ENCODE measurements around the gene C1orf167. TPM values are rescaled to one million over a fixed set of nuclear protein-coding genes. Genes with fewer than 3 reads are reported as not detected.

C1orf167 gene
- total and polyA plus RNA-seq, 2 of the 8 experiments (the other 6 are each of a cell fraction or from before 2014, with no cell fraction given): 0.70 to 1.3 TPM

DNA sequence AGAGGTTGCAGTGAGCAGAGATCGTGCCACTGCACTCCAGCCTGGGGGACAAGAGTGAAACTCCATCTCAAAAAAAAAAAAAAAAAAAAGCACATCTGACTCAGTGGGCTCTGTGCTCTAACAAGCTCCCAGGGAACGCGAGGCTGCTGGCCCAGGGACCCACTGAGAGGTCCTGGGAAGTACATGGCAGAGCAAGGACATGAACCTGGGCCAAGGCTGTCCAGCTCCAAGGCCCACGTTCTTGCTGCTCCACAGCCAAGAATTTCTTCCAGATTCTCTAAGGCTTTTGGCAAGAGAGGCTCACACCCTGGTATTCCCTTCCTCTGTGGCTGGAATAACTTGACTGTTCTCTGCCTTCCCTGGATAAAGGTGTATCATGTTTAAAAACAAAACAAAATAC is 41.5 kb upstream of the C1orf167 start:
- no peaks in the 10 kb centered on the region for H3K27me3 ChIP-seq (replicated peaks in 1 of 4; ENCODE audit: control insufficient read depth in 3 of 4, extremely low read depth in 1 of 4, insufficient read depth in 3 of 4, low read length in 3 of 4)
- no peak overlapping the region for H3K9ac ChIP-seq (replicated peaks in 1 of 4; ENCODE audit: extremely low read depth in 1 of 4, low read depth in 3 of 4, low read length in 3 of 4)
- no peak overlapping the region for H2BK15ac ChIP-seq (ENCODE audit: low read length)
- H3K14ac ChIP-seq (ENCODE audit: insufficient read length): no peak overlapping the region
- TF ChIP-seq, protein P1, sequence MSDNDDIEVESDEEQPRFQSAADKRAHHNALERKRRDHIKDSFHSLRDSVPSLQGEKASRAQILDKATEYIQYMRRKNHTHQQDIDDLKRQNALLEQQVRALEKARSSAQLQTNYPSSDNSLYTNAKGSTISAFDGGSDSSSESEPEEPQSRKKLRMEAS (IDR thresholded peaks at IDR 0.05): no peak
- TF ChIP-seq ASH2L (IDR thresholded peaks at IDR 0.05; ENCODE audit: low read length) (no peak), SP1 (IDR thresholded peaks at IDR 0.05; ENCODE audit: low read depth, low read length) (no peak), TAF7 (optimal IDR thresholded peaks at IDR 0.05; ENCODE audit: borderline replicate concordance, low read depth, low read length) (no peak), SP4 (IDR thresholded peaks at IDR 0.05; ENCODE audit: low read length) (no peak), SRF (IDR thresholded peaks at IDR 0.05; ENCODE audit: low read depth, low read length) (no peak)
- no peaks in the 10 kb centered on the region for H3K79me2 ChIP-seq (ENCODE audit: control insufficient read depth in 1 of 2, insufficient read depth in 2 of 2, low read length in 2 of 2)
- no peak overlapping the region for H3K4ac ChIP-seq (replicated peaks; ENCODE audit: insufficient read length, low read depth, low read length)
- no peak overlapping the region for H4K91ac ChIP-seq (replicated peaks; ENCODE audit: insufficient read length, low read length)
- H3K9me3 ChIP-seq (ENCODE audit: insufficient read depth in 2 of 2, low read depth in 1 of 2, low read length in 1 of 2): no peaks in the 10 kb centered on the region
- no peaks in the 10 kb centered on the region for H3K36me3 ChIP-seq (ENCODE audit: control insufficient read depth in 2 of 4, insufficient read depth in 4 of 4, low read length in 3 of 4)
- 91% methylated on average over 4 of the region's 4 CpGs; no CpG with 5 or more reads in 1 of the 2 experiments for WGBS, 2 experiments (ENCODE audit: extremely low coverage in 1 of 2, insufficient coverage in 1 of 2, insufficient read length in 1 of 2, insufficient replicate concordance in 2 of 2, low coverage in 1 of 2, low lambda C conversion rate in 2 of 2, missing lambda C conversion rate in 1 of 2)
- no peak overlapping the region for H4K5ac ChIP-seq (ENCODE audit: insufficient read length, low read depth, low read length)
- no peak overlapping the region for H4K8ac ChIP-seq (ENCODE audit: extremely low read depth, insufficient read depth, low read length)
- no peaks in the 10 kb centered on the region for H3K23me2 ChIP-seq (ENCODE audit: low read depth, low read length)
- H3K4me2 ChIP-seq (ENCODE audit: insufficient read depth in 1 of 2, low read depth in 2 of 2, low read length in 2 of 2): no peak overlapping the region
- peaks cover 0 to 6% (median 4%) of the 10 kb centered on the region in 4 experiments; a peak in 4 of 7 replicates for H3K4me1 ChIP-seq (replicated peaks in 1 of 4; ENCODE audit: control insufficient read depth in 3 of 4, insufficient read depth in 4 of 4, low read length in 3 of 4)
- no peak overlapping the region for H2BK120ac ChIP-seq (replicated peaks; ENCODE audit: low read depth, low read length)
- H2BK5ac ChIP-seq (ENCODE audit: low read depth, low read length): no peak overlapping the region
- no peak overlapping the region for H2BK20ac ChIP-seq (ENCODE audit: low read length)
- no peak overlapping the region for H3K56ac ChIP-seq (replicated peaks; ENCODE audit: insufficient read length, low read depth, low read length)
- no peak for DNase-seq (ENCODE audit: low read depth in 1 of 2, low spot score in 2 of 2)
- H4K20me1 ChIP-seq (replicated peaks in 1 of 2; ENCODE audit: control insufficient read depth in 1 of 2, insufficient read depth in 2 of 2, low read length in 2 of 2): peaks cover 0 to 3% of the 10 kb centered on the region in 2 experiments
- POLR2A ChIA-PET (ENCODE audit: partially characterized antibody): interaction anchor here (1.1 to 3.0 kb wide), 9 partner anchors 10 to 67 kb away, joined by 3 to 22 read pairs (median 6); partner anchors contain the start of genes DRAXIN and FBXO6
- H3K79me1 ChIP-seq (ENCODE audit: low read depth, low read length): no peaks in the 10 kb centered on the region
- no peak overlapping the region for H2BK12ac ChIP-seq (ENCODE audit: low read depth, low read length)
- H3K18ac ChIP-seq (ENCODE audit: extremely low read depth, low read length): no peak overlapping the region
- no peak overlapping the region for H2AK5ac ChIP-seq (ENCODE audit: low read depth, low read length)
- H3K23ac ChIP-seq (ENCODE audit: insufficient read length): no peak overlapping the region
- no peak overlapping the region for H3K27ac ChIP-seq (ENCODE audit: low read depth, low read length)
- no peak overlapping the region for H3K4me3 ChIP-seq (ENCODE audit: extremely low read depth in 1 of 4, insufficient read depth in 2 of 4, low read depth in 3 of 4, low read length in 4 of 4)
- FAIRE-seq: no peak
- no peak overlapping the region for H2AFZ ChIP-seq (ENCODE audit: low read length)
- CTCF ChIA-PET (ENCODE audit: partially characterized antibody): interaction anchor here (0.6 to 3.4 kb wide), 25 partner anchors 8 to 195 kb away, joined by 3 to 58 read pairs (median 9); partner anchors contain the start of genes FBXO2, FBXO44 and FBXO6
